Retinal pigment epithelial cell (primary cell): ENCODE results near the gene SCARB1.

Experiments used
- DNase-seq: peaks from one replicate; pipeline ENCODE4 v3.0.0-alpha.2; 2010; ENCODE audit warnings: low read depth
- H3K4me3 ChIP-seq: 2 replicates; pipeline ENCODE4 v1.5.1; 2011; ENCODE audit warnings: mild to moderate bottlenecking, low read length, control low read depth, moderate library complexity
- TF ChIP-seq, protein P1 (sequence below): conservative IDR thresholded peaks from 2 replicates; pipeline ENCODE4 v1.5.1; 2011; ENCODE audit warnings: low read depth, low read length, control low read depth, inconsistent platforms

The SCARB1 gene

DNA sequence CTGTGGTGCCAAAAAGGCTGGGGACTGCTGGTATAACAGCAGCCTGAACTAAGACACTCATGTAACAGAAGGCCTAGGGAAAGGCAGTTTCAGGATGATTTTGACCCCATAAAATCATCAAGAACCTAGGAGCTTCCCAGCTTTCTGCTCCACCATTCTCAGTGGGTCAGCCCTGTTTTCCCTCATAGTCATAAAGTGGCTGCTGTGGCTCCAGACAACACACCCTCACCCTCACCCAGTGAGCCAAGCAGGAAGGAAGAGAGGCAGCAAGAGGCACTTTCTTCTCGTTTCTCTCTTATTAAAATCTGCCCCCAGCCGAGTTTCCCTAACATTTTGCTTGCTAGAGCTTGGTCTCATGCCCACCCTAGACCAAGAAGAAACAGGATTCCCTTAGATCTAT lies 131.8 kb downstream of the SCARB1 start:
- DNase-seq = no peak
- TF ChIP-seq, protein P1, sequence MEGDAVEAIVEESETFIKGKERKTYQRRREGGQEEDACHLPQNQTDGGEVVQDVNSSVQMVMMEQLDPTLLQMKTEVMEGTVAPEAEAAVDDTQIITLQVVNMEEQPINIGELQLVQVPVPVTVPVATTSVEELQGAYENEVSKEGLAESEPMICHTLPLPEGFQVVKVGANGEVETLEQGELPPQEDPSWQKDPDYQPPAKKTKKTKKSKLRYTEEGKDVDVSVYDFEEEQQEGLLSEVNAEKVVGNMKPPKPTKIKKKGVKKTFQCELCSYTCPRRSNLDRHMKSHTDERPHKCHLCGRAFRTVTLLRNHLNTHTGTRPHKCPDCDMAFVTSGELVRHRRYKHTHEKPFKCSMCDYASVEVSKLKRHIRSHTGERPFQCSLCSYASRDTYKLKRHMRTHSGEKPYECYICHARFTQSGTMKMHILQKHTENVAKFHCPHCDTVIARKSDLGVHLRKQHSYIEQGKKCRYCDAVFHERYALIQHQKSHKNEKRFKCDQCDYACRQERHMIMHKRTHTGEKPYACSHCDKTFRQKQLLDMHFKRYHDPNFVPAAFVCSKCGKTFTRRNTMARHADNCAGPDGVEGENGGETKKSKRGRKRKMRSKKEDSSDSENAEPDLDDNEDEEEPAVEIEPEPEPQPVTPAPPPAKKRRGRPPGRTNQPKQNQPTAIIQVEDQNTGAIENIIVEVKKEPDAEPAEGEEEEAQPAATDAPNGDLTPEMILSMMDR = no peak

DNA sequence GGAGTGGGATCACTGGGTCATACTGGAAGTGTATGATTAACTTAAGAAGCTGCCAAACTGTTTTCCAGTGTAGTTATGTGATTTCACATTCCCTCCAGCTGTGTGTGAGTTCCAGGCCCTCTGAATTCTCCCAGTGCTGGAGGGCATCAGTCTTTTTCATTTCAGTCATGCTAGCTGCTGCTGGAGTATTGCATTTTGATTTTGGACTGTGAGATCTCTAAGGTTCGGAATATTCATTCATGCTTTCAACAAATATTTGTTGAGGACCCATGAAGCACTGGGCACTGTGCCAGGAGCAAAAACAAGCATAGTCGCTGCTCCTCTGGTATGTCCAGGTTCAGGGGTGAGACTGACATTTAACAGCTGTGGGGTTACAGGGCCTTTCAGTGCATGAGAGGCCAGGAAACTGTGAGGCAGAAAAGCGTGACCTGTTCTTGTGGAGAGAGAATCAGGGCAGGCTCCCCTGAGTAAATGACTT lies 133.2 kb downstream of the SCARB1 start:
- no peak for DNase-seq
- TF ChIP-seq, protein P1 = no peak
- H3K4me3 ChIP-seq = no peak overlapping the region

More for the DNA sequence above, 131.8 kb downstream of the SCARB1 start:
- H3K4me3 ChIP-seq = no peak overlapping the region

DNA sequence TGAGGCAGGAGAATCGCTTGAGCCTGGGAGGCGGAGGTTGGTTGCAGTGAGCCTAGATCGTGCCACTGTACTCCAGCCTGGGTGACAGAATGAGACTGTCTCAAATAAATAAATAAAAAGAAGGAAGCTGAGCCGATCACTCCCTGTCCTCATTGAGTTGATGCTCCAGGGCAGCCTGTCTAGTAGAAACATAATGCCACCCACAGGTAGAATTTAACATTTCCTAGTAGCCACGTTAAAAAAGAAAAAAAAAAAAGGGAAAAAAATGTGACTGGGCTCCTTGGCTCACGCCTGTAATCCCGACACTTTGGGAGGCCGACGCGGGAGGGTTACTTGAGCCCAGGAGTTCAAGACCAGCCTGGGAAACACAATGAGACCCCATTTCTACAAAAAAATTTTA lies 135.7 kb downstream of the SCARB1 start:
- no peak for DNase-seq
- H3K4me3 ChIP-seq = no peak overlapping the region
- TF ChIP-seq, protein P1 = no peak

DNA sequence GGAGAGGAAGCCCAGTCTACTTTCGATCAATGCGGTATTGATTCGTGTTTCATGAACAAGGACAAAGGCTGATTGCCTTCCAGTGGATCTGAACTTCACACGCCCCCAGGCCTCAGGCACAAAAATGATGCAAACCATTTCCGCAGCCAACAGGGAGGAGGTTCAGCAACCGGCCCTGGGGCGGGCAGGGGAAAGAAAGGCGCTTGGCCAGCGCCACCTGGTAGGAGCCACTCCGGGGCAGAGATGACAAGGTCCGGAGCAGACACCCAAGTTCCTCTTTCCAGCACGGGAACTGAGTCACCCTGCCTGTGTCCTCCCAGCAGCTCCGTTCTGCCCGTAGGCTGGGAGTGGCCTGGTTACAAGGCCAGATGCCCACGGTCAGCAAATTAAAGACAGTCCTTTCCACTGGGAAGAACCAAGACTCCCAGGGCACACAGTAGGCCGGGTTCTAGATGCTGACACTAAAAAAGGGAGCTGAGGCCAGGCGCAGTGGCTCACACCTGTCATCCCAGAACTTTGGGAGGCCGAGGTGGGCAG lies 136.3 kb downstream of the SCARB1 start:
- TF ChIP-seq, protein P1 = no peak
- no peak for DNase-seq
- no peak overlapping the region for H3K4me3 ChIP-seq
